Fibroblast of the conjunctiva (primary cell): ENCODE data around the gene IRX3.
A peak's percentile ranks its signal among the peaks of the same experiment; 100 is the strongest.
"Not testable (repeated sequence)": the region's sequence is repeated elsewhere in the genome, so short reads cannot be mapped to it uniquely, and the experiment has no call there.

ENCODE experiments used
- DNase-seq: peaks from one replicate; pipeline ENCODE4 v3.0.0-alpha.2; 2010; ENCODE audit warnings: low read depth

The IRX3 gene

GRCh38 chr16:54275956-54276355, 10.6 kb downstream of the IRX3 start:
- DNase-seq = no peak

GRCh38 chr16:54273566-54273965, 13.0 kb downstream of the IRX3 start:
- DNase-seq = no peak

GRCh38 chr16:54270711-54271110, 15.9 kb downstream of the IRX3 start:
- no peak for DNase-seq

GRCh38 chr16:54269461-54269860, 17.1 kb downstream of the IRX3 start:
- DNase-seq = no peak

DNA sequence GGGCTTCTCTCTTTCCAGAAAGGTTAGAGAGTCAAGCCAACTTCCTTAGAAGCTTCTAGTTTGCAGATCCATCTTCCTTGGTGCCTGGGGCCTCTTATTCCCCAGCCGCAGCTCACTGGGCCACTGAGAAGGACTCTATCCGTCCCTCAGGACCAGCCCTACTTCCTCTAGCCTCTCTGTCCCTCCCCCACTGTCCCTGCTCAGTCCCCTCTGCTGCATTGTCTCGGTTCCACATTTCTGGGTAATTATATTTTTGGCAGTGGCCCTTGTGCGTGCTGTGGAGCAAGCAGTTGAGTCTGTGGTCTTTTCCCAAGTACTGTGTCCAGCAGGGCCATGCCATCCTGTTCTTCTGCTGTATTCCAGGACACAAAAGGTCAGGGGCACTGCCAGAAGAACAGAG, 17.8 kb downstream of the IRX3 start:
- no peak for DNase-seq

- DNase-seq = no peak
Measured at GRCh38 chr16:54268340-54268739, 18.2 kb downstream of the IRX3 start.

GRCh38 chr16:54266363-54266955, 20.1 kb downstream of the IRX3 start:
- no peak for DNase-seq

DNA sequence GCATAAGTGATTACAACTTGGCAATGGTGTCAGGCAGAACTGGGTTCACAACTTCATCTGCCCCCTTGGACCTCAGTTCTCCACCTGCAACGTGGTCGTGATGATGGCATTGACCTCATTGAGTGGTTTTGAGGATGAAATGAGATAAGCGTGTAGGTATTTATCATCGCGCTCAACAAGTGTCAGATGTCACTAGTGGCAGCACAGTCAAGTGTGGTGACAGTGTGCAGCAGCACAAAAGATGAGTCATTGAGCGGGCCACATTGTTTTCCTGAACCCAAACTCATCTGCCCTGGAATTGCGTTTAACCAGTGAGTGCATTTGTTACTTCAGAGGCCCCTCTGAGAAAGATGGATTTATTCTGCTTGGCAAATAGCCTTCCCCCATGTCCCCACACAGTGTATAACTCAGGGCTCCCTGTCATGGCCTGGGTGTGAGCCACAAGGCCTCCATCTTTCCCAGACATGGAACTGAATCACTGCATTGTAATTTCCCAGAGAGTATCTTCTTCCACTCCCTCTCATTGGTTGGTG, 20.9 kb downstream of the IRX3 start:
- no peak for DNase-seq

- no peak for DNase-seq
Measured at GRCh38 chr16:54253118-54253517, 33.5 kb downstream of the IRX3 start.

DNA sequence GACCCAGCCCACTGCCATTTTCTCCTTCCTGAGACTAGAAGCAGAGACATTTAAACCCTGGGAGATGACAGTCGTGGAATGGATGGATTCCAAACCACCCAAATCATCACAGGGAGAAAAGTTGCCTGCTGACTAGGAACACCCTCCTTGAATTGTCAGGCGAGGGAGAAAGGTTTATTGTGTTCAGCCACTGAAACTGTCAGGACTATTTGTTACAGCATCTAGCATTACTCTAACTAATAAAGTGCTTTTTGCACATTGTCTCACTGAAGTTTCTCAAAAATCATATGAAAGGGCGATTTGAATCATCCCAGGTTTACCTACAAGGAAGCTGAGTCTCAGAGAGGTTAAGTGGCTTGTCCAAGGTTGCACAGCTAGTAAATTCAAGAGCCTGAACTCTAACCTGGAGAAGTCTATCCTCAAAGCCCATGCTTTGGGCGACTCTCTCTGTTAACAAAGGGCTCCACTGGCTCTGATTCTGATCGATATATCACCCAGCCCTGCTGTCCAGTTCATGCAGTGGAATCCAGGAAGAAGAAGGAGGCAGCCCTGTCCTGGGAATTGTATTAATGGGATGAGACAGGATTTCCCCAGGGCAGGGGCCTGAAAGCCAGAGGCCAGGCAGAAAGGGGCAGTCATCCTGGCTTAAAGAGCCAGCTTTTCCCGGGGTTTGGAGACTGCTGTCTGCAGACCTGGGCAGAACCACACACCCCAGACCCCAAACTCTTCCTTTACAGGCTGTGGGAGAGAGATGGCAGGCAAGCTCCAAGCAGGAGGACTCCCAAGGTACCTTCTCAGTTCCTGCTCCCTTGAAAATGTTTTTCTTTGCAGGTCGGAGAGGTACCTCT, 37.5 kb downstream of the IRX3 start:
- DNase-seq = no peak

- DNase-seq = not testable (repeated sequence)
Measured at GRCh38 chr16:54247705-54248104, 38.9 kb downstream of the IRX3 start.

DNA sequence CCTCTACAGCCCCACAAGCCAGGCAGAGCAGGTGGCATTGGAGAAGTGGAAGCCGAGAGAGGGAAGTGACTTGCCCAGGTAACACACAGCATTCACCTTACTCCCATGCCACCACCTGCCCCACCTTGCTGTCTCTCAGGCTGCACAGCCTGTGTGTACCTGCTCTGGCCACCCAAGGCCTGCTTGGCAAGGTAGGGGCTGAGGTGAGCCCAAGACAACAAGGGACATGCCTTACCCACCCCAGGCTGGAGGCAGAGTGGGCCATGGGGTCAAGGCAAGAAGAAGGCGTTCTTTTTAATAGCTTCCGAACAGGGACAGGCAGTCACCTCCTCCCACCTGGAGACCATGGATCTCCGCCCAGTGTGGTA, 40.1 kb downstream of the IRX3 start:
- no peak for DNase-seq

GRCh38 chr16:54245788-54246453, 40.7 kb downstream of the IRX3 start:
- no peak for DNase-seq

- DNase-seq = no peak
Measured at GRCh38 chr16:54244061-54244886, 42.3 kb downstream of the IRX3 start.

GRCh38 chr16:54243202-54243601, 43.4 kb downstream of the IRX3 start:
- no peak for DNase-seq

DNA sequence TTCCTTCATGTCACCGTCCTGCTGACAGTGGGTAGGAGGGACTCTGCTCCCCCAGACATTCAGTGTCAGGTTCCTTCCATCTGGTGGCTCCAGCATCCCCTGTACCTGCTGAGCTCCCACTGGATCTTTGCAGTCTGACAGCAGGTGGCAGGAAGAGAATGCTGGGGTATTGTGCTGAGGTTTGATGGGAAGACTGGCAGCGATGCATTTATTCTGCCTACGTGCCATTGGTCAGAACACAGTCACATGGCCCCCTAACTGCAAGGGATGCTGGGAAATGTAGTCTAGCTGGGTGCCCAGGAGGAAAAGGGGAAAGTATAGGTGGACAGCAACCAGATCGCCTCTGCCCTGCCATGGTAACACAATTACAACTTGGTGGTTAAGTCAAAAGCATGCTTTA, 44.4 kb downstream of the IRX3 start:
- DNase-seq = no peak

- no peak for DNase-seq
Measured at GRCh38 chr16:54241525-54241924, 45.1 kb downstream of the IRX3 start.

- DNase-seq = no peak
Measured at GRCh38 chr16:54240271-54241129, 46.1 kb downstream of the IRX3 start.

GRCh38 chr16:54239456-54239855, 47.1 kb downstream of the IRX3 start:
- no peak for DNase-seq

DNA sequence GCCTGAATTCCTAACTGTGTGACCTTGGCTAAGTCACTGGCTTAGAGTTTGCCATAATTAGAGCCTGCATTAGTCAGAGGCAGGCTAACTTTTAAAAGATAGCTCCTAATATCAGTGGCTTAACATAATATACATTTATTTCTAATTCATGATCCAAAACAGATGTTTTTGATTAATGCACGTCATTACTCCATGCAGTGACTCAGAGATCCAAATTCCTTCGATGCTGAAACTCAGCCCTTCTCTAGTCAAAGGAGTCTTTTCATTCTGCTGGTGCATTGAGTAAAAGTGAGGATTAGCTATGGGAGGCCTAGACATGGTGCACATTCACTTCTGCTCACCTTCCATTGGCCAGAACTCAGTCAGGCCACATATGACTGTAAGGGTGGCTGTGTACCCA, 49.8 kb downstream of the IRX3 start:
- DNase-seq = peak; percentile 39

DNA sequence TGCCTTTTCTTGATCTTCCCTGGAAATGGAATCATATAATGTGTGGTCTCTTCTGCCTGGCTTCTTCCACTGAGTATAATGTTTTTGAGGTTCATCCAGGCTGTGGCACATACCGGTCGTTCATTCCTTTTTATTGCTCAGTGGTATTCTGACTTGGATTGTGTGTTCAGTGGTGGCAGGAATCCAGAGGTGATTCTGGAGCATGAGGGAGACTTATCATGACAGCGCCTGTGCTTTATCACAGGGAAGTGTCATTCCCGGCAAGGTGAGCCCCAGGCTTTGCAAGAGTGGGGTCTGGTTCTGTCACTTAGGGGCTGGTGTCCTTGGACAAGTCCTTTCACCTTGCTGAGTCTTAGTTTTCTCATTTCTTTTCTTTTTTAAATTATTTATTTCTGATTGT, 53.0 kb downstream of the IRX3 start:
- no peak for DNase-seq
